ENCODE results near the gene CDH1.
"Not testable (repeated sequence)": the region's sequence is repeated elsewhere in the genome, so short reads cannot be mapped to it uniquely, and the experiment has no call there.

Gene CDH1

GRCh38 chr16:68792465-68793324 is 55.6 kb downstream of the CDH1 start:
- no peak for FAIRE-seq

GRCh38 chr16:68793401-68793857 is 56.3 kb downstream of the CDH1 start:
- no peak for FAIRE-seq

GRCh38 chr16:68798398-68798797 is 61.3 kb downstream of the CDH1 start:
- FAIRE-seq, result no peak

GRCh38 chr16:68800257-68800875 is 63.3 kb downstream of the CDH1 start:
- no peak for FAIRE-seq

- FAIRE-seq, result no peak
Observed at GRCh38 chr16:68802190-68802589, 65.1 kb downstream of the CDH1 start.

GRCh38 chr16:68806422-68806821 is 69.3 kb downstream of the CDH1 start:
- FAIRE-seq, result no peak

GRCh38 chr16:68806981-68807380 is 69.9 kb downstream of the CDH1 start:
- FAIRE-seq, result no peak

GRCh38 chr16:68814516-68814915 is 77.4 kb downstream of the CDH1 start:
- no peak for FAIRE-seq

GRCh38 chr16:68823401-68824135 is 86.5 kb downstream of the CDH1 start:
- no peak for FAIRE-seq

- FAIRE-seq, result no peak
Observed at GRCh38 chr16:68825427-68825826, 88.3 kb downstream of the CDH1 start.

- FAIRE-seq, result no peak
Observed at GRCh38 chr16:68826652-68827051, 89.6 kb downstream of the CDH1 start.

- FAIRE-seq, result no peak
Observed at GRCh38 chr16:68833251-68833650, 96.2 kb downstream of the CDH1 start.

GRCh38 chr16:68834550-68834949 is 97.5 kb downstream of the CDH1 start:
- FAIRE-seq, result no peak

- no peak for FAIRE-seq
Observed at GRCh38 chr16:68835970-68836369, 98.9 kb downstream of the CDH1 start.

GRCh38 chr16:68839831-68840230 is 102.7 kb downstream of the CDH1 start:
- no peak for FAIRE-seq

- not testable (repeated sequence) for FAIRE-seq
Observed at GRCh38 chr16:68842964-68843481, 105.9 kb downstream of the CDH1 start.

- no peak for FAIRE-seq
Observed at GRCh38 chr16:68843482-68844210, 106.6 kb downstream of the CDH1 start, which contains the start of gene TANGO6. Gene TANGO6, plus strand, starts transcription at chr16:68843531. Its CDS starts 87 bp downstream, at chr16:68843618.

GRCh38 chr16:68844211-68844564 is 107.1 kb downstream of the CDH1 start:
- FAIRE-seq, result no peak

- FAIRE-seq, result no peak
Observed at GRCh38 chr16:68848786-68849185, 111.7 kb downstream of the CDH1 start.

GRCh38 chr16:68850481-68850880 is 113.4 kb downstream of the CDH1 start:
- no peak for FAIRE-seq

GRCh38 chr16:68851601-68852000 is 114.5 kb downstream of the CDH1 start:
- FAIRE-seq, result no peak

GRCh38 chr16:68857479-68857878 is 120.4 kb downstream of the CDH1 start:
- FAIRE-seq, result no peak

Data from endometrium (tissue), 2 donors.